IPS-NIHi11 (cell line): ENCODE measurements around the gene DDX51.
"Not testable (repeated sequence)": the region's sequence is repeated elsewhere in the genome, so short reads cannot be mapped to it uniquely, and the experiment has no call there.

Experiments used
- DNase-seq: peaks from one replicate; pipeline ENCODE4 v3.0.0; 2012; ENCODE audit warnings: mixed read lengths, low spot score

The DDX51 gene

GRCh38 chr12:132115500-132115899, 28.6 kb downstream of the DDX51 start:
- no peak for DNase-seq

- DNase-seq, result no peak
Observed at GRCh38 chr12:132114667-132115066, 29.5 kb downstream of the DDX51 start.

- peak; percentile 2 for DNase-seq
Observed at GRCh38 chr12:132111654-132112304, 32.3 kb downstream of the DDX51 start.

GRCh38 chr12:132110677-132111076, 33.4 kb downstream of the DDX51 start:
- peak; percentile 0 for DNase-seq

GRCh38 chr12:132109741-132110140, 34.4 kb downstream of the DDX51 start:
- no peak for DNase-seq

- peak; percentile 62 for DNase-seq
Observed at GRCh38 chr12:132108211-132108832, 35.8 kb downstream of the DDX51 start.

GRCh38 chr12:132106921-132107320, 37.2 kb downstream of the DDX51 start:
- DNase-seq, result no peak

- no peak for DNase-seq
Observed at GRCh38 chr12:132105467-132105866, 38.7 kb downstream of the DDX51 start.

GRCh38 chr12:132103542-132104308, 40.4 kb downstream of the DDX51 start:
- DNase-seq, result peak; percentile 1

GRCh38 chr12:132103072-132103471, 41.0 kb downstream of the DDX51 start:
- not testable (repeated sequence) for DNase-seq

- DNase-seq, result no peak
Observed at GRCh38 chr12:132102297-132102696, 41.8 kb downstream of the DDX51 start.

GRCh38 chr12:132100306-132101065, 43.6 kb downstream of the DDX51 start:
- no peak for DNase-seq

- no peak for DNase-seq
Observed at GRCh38 chr12:132099739-132100138, 44.4 kb downstream of the DDX51 start.

- DNase-seq, result no peak
Observed at GRCh38 chr12:132095520-132096409, 48.4 kb downstream of the DDX51 start.

GRCh38 chr12:132094269-132094891, 49.7 kb downstream of the DDX51 start:
- DNase-seq, result no peak

GRCh38 chr12:132089407-132089910, 54.7 kb downstream of the DDX51 start:
- no peak for DNase-seq
